Measurements from ENCODE around the gene RABAC1.

DNA sequence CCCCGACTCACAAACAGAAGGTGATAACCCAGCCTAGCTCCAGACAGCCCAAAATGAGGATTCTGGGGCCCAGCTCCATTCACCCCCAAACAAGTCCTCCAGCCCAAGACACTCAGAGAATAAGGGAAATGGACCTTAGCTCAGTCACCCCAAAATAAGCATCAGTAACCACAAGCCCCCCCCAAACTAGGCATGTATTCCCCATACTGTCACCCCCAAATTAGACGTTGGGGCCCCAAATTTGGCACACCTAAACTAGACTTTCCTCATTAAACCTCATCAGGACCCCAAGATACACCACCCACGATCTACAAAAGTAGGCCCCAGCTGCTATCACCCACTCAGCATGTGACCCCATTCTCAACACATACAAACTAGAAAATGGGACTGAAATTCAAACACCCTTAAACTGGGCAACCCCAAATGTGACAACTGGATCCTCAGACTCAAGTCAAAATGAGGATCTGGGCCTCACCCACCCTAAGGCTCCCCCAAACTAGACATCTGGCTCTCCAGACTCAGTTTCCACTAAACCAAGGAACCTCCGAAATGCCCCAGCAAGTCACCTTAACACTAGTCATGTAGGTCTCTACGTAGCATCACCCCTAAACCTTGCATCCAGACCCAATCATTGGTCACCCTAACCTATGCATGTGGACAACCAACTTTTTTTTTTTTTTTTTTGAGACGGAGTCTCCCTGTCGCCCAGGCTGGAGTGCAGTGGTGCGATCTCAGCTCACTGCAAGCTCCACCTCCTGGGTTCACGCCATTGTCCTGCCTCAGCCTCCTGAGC is 17.5 kb downstream of the RABAC1 start:
- TF ChIP-seq, protein P1, sequence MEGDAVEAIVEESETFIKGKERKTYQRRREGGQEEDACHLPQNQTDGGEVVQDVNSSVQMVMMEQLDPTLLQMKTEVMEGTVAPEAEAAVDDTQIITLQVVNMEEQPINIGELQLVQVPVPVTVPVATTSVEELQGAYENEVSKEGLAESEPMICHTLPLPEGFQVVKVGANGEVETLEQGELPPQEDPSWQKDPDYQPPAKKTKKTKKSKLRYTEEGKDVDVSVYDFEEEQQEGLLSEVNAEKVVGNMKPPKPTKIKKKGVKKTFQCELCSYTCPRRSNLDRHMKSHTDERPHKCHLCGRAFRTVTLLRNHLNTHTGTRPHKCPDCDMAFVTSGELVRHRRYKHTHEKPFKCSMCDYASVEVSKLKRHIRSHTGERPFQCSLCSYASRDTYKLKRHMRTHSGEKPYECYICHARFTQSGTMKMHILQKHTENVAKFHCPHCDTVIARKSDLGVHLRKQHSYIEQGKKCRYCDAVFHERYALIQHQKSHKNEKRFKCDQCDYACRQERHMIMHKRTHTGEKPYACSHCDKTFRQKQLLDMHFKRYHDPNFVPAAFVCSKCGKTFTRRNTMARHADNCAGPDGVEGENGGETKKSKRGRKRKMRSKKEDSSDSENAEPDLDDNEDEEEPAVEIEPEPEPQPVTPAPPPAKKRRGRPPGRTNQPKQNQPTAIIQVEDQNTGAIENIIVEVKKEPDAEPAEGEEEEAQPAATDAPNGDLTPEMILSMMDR (IDR thresholded peaks at IDR 0.05; ENCODE audit: low read depth, low read length, poor library complexity, severe bottlenecking) = no peak
- no peak for TF ChIP-seq EZH2phosphoT487 (IDR thresholded peaks at IDR 0.05; ENCODE audit: borderline replicate concordance, low read length)

Measured in DOHH2 (cell line).